GM18520 (cell line): ENCODE data around the gene ASIC2.

Experiments used
- ATAC-seq: cut with Tn5 transposase; IDR thresholded peaks from one replicate; pipeline ENCODE4 v1.9.1; 2021; ENCODE audit not compliant: unreplicated experiment

ASIC2 gene

GRCh38 chr17:33079201-33079600 lies 213.9 kb downstream of the ASIC2 start:
- no peak for ATAC-seq

DNA sequence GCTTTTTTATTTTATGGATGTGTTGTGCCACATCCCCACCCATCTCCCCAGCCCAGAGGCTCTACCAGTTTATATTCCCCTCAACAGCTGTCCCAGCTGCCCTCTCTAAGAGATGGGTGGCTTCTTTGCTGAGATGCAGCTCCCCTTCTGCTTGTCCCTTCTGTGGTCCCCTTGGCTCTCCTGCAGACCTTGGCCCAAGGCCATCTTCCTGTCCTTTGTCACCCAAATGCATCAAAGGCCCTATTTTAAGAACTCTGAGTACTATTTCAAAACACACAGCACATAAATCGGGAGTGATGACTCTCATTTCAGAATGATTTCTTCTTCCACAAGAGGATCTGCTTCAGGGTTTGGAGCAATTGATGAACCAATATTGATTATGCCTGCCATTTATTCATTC lies 216.1 kb downstream of the ASIC2 start:
- ATAC-seq = no peak

DNA sequence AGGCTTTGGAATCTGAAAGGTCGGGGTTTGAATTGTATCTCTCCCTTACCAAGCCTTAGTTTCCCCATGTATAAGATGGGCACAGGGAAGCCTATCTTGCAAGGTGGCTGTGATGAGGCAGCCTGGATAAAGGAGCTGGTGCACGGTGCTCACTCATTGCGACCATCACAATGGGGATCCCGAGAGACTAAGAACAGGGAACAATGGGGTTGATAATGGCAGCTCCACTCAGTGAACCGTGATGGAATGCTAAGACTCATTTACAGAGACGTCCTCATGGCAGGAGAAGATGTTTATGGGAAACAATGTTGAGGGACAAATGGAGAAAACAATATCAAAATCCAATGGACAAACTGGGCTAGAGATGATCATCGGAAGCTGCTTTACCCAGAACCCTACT lies 219.7 kb downstream of the ASIC2 start:
- ATAC-seq = no peak

DNA sequence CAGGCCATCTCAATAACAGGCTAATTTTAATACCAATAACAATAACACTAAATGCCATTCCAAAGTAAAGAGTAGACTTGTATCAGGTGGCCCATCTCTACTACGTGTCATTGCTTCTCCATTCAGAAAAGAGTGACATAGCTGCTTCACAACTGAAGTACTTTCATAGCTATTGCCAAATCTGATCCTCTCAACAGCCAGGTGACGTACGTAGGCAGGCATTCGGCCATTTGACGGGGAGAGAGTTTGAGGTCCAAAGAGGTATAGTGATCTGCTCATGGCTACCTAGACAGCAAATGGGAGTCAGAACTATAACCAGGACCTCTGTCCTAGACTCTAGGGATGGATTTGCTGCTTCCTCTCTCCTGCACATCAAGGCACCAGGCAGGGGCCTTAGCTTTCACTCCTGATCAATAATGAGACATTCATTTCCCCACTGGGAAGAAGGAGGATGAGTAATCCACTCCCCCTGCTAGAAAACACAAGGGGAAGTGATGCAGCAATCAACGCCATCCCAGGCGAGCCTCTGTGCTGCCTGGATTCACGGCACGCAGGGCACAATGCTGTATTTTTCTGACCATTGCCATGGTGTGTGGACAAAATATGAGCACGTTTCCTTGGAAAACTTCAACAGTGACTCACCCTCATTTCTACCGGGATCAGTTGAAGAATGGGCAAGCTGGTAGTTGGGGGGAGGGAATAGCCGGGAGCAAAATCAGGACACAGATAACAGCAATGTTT lies 220.5 kb downstream of the ASIC2 start:
- no peak for ATAC-seq

DNA sequence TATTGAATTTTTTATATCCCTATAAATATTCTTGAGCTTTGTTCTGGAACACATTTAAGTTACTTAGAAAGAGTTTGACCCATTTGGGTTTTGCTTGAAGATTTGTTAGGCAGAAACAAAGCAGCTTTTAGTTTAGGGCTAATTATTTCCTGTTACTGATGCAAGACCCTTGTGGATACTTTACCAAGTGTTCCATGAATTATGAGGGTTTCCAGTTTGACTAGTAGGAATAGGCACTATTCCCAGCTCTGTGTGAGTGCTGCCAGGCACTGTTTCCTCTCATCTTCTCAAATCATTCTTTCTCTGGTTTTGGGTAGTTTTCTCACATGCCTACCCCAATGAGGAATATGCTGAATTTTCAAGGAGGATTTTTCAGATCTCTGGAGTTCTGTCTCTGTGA lies 221.4 kb downstream of the ASIC2 start:
- no peak for ATAC-seq

- ATAC-seq = no peak
These were observed 235.5 kb downstream of the ASIC2 start for GRCh38 chr17:33057564-33057963.

DNA sequence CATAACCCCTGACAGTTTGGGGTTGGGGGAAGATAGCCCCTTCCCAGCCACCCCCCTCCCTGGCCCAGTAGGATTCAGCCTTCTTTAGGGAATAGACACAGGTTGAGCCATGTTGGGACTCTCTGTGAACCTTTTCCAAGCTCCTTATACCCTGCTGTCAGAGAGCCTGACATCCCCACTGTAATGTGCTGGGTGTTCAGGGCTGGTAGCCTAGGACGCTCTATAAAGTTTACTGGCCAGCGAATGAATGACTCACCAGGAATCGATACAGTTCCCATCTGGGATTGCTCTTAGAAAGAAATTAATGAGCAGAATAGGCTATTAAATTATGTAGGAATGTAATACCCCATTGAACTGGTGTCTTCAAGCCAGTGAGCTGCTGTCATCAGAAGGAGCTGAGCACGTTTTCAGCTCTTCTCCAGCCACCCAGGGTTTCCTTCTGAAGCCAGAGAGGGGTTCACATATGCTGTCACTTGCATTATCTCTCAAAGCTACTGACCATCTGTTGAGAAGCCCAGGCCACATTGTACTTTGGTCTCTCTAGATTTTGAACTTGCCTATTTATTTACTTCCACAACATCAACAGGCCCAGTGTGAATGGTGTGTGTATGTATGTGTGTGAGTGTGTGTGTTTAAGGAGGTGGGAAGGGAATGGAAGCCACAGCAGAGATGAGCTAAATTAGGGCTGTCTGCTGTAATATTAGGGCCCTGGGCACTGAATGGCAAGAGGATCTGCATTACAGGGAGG lies 236.5 kb downstream of the ASIC2 start:
- ATAC-seq = no peak

DNA sequence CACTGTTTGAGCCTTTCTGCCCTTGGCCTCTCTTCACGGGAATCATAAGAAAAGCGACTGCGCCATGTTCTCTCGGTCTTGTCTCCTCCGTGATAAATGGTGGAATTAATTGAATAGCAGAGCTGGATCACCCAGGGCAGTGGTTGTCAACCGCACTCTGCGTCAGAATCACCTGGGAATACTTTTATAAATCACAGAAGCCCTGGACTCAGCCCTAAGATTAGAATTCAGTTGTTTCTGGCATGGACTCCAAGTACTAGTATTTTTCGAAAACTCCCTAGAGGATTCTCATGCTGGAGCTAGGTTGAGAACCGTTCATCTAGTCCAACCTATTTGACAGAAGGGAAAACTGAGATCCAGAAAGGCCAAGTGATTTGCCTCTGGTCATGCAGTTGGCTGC lies 237.3 kb downstream of the ASIC2 start:
- no peak for ATAC-seq

- no peak for ATAC-seq
These were observed 237.9 kb downstream of the ASIC2 start for GRCh38 chr17:33055171-33055611.

DNA sequence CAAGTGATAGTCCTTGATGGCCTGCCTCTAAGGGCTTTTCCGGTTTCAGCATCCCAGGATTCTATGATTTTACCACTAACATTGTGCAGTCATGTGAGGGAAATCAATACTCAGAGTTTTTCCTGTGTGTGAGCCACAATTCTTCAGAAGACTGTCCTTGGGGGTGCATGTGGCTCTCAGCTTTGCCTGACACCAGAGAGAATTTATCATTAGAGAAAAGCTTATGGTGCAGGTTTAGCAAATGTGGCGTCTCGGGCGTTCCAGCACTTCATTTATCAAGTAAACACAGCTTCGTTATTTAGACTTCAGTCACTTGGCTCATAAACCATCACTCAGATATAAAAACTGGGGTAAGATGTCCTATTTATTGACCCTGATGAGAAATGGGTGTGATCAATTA lies 238.7 kb downstream of the ASIC2 start:
- no peak for ATAC-seq

DNA sequence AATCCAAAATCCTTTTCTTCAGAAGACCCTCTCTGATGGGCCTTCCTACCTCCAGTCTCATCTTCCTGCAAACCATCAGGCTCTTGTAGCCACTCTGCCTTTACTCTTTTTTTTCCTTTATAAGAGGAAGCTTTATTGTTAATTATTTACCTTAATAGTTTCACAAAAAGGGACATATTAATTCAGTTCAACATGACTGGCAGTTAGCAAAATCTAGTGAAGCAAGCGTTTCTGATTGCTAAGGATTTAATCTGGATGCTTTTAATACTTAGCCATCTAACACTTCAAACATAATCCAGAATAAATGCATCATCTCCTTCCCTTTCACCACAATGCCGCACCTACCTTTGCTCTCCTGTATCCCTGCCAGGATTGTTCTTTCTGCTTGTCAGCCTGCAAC lies 239.4 kb downstream of the ASIC2 start:
- ATAC-seq = no peak

GRCh38 chr17:33052856-33053255 lies 240.2 kb downstream of the ASIC2 start:
- ATAC-seq = no peak

GRCh38 chr17:33050611-33051140 lies 242.4 kb downstream of the ASIC2 start:
- ATAC-seq = no peak

DNA sequence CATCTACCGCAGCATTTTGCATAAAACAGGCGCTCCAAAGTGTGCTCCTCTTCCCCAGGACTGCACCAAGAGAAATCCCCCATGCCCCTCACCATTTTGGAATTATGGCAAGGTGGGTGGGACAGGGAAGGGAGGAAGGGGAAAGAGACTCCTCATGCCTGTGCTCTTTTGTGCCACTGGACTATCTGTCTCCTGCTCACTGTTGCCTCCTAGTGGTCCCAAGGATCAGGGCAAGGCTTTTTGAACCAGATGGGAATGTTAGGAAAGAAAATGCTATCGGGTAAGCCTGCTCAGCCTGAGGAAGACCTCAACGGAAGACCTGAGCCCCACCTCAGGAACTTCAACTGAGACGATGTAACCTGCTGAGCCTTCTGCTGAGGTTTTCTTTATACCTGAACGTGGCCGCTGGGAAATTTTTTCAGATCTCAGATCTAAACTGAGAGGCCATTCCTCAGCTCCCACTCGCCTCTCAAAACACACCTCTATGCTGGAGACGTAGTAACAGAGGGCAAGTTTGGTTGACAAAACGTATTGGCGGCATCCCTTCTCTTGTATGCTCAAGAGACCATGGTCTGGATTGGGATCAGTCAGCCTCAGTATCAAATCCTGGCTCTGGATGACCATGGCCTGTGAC lies 243.2 kb downstream of the ASIC2 start:
- ATAC-seq = no peak

- no peak for ATAC-seq
These were observed 246.5 kb downstream of the ASIC2 start for GRCh38 chr17:33046361-33047255.

DNA sequence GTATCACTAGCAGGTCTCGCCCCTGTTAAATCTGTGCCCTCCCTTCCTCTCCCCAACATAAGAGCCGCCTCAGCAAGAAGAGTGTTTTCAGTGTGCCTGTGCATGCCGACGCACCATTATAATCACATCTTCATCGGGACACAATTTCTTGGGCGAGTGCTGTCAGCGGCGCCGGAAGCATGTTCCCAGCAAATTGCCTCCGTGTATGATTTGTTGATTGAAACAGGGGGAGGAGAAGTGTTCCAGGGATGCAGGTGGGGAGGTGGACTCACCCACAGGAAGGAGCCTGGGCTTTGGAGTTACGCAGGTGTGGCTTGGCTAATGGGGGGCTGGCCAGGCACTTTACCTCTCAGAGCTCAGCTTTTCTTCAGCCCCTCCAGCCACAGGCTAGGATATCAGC lies 247.9 kb downstream of the ASIC2 start:
- ATAC-seq = no peak

GRCh38 chr17:33044771-33045170 lies 248.3 kb downstream of the ASIC2 start:
- no peak for ATAC-seq

GRCh38 chr17:33040461-33040860 lies 252.6 kb downstream of the ASIC2 start:
- no peak for ATAC-seq

DNA sequence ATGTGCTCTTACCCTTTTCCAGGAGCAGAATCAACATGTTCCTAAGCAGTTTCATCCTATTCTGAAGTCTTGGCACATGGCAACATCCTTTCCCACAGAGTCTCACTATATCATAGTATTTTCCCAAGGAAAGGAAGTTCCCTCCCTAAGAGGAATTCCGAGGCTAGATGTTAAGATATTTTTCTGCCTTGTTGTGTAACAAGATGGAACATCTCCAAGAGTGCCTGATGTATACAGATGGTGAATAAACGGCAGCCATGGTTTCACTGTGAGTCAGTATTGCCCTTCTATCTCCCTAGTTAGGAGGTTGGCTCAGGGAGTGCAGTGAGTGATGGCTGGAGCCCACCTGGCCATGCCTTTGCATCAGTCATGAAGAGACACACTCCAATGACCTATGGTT lies 253.2 kb downstream of the ASIC2 start:
- ATAC-seq = no peak

DNA sequence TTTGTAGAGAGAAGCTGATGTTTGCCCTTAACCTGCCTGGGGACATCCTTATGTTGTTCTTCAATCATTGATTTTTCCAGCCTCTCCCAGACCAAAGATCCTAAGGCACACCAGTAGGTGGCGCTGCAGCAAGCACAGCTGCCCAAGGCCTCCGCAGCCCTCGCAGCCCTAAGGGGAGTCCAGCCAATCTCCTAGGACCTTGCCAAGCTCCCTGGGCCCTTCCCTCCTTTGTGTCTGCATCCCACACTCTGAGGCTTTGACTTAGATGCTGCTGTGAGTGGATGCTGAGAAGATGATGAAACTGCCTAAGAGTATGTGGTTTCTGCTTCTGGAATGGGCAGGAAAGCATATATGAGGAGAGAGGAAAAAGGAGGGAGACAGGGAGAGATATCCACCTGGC lies 254.4 kb downstream of the ASIC2 start:
- no peak for ATAC-seq

DNA sequence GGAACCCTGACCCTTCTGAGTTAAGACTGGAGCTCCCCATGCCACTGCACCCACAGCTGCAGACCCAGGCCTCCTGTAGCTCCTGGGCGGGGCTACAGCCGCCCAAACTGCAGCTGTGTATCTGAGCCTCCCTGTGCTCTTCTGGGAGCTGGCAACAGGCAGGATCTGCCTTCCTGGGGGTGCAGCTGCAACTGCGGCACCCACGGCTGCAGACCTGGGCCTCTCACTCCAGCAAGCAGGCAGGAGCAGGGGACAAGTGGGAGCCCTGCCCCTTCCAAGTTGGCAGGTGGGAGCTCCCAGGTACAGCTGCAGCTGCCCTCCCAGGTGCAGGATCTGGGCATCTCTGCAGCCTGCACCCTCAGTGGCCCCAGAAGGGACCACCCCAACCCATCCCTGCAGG lies 259.9 kb downstream of the ASIC2 start:
- ATAC-seq = no peak
